SH-SY5Y (cell line): Measurements from ENCODE around the gene MYCBPAP.

Source experiments
- GATA2 ChIP-seq: IDR thresholded peaks from 2 replicates; pipeline ENCODE4 v1.6.1; 2011; ENCODE audit warnings: mild to moderate bottlenecking, low read depth, low read length
- GATA3 ChIP-seq: IDR thresholded peaks from 2 replicates; pipeline ENCODE4 v1.6.1; 2011; ENCODE audit warnings: low read depth, mild to moderate bottlenecking, low read length, moderate library complexity

Gene MYCBPAP

DNA sequence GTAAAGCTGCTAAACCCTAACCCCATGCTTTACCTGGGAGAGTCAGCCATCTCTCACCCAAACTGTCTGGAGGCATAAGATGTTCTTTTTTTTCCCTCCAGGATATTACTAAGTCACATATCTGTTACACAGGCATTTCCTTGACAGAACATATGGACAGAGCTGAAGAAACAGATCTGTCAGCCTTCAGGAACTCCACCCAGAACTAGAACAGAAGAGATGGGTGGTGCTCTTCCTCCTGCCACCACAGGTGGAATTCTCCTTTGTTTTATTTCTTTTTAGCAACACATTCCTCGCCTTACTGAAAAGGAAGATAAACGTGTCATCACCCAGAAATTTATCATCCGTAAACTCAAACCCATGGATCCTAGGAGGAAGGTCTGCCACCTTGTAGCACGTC is 8.8 kb downstream of the MYCBPAP start:
- TF ChIP-seq GATA2 = no peak

DNA sequence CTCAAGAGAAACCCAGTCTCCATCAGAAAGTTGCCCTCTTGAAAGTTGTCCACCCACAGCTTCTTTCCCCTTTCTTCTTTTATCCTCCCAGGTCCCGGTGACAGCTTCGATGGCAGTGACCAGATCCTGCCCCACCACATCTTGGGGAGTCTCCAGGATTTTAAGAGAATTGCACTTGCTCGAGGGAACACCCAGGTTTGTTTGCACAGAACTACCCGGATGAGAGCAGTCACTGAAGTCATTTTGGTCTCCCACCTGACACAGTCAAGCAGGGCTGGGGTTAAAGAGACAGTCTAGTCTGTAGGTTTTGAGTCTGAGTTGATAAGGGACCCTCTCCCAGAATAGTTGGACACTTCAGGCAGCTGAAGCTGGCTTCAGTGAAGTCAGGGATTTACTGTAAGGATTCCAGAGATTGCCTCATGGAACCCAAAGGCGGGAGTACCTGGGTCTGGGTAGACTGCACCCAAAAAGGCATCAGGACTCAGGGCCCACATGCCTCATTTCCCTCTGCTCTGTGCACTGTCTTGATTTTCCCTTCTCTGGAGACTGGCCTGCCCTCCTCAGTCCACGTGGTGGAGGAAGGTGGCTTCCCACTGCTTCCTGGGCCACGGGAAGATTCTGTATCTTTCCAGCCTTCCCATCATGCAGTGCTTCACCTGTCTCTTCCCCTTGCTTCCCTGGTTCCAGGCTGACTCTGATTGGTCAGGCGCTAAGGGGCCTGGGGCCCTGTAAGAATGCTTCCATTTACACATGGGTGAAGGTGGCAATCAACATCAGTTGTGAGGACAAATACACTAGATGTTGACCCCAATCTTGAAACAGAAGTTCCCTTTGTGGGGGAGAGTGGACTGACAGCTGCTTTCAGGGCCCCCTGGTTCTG is 9.5 kb downstream of the MYCBPAP start:
- TF ChIP-seq GATA2 (no peak), GATA3 (no peak)

DNA sequence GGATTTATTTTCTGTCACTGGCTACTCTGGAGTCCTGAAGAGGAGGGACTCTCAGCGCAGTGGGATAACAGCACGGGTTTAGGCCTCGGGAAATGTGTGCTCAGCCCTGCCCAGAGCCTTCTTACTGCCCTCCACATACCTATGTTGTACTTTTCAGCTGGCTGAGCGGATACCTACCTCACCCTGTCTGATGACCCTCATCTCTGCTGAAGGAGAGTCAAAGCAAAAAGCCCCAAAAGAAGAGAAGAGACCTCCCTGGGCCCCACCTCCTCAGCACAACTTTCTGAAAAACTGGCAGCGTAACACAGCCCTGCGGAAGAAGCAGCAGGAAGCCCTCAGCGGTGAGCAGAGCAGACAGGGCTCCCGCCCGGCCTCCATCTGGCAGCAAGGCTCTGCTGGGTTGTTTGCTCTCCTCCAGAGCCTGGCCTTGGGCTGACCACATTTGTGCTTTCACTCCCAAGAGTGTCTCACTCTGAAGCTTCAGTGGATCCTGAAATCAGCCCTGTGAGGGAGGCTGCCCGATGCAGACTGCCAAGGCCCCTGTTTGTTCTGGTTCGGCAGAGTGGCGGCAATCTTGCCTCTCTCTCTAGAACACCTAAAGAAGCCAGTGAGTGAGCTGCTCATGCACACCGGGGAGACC is 10.3 kb downstream of the MYCBPAP start:
- TF ChIP-seq GATA3 (no peak), GATA2 (no peak)

DNA sequence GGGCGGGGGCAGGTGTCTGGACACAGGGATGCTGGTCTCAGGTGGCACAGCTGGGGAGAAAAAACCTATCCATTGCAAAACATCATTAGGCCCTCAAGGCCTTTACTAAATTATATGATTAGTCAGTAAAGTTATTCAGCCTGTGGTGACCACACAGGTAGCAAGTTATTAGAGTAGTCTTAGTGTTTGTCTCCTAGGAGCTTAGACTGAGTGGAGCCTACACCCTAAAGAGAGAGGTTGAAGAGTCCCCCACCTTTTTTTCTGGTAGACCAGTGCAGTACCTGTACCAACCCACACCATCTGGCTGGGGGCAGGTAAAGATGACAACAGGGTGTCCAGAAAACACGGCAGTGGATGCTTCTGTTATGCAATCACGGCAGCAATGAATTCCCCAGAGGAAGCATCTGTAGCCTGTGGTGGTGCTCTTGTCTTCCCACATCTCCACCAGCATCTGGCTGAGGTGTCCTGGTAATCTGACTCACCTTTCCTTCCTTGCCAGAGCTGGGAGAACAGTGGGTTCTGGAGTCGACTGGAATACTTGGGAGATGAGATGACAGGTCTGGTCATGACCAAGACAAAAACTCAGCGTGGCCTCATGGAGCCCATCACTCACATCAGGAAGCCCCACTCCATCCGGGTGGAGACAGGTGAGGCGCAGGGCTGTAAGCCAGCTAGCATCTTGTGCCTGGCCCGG is 11.0 kb downstream of the MYCBPAP start:
- TF ChIP-seq GATA3 (no peak), GATA2 (no peak)

DNA sequence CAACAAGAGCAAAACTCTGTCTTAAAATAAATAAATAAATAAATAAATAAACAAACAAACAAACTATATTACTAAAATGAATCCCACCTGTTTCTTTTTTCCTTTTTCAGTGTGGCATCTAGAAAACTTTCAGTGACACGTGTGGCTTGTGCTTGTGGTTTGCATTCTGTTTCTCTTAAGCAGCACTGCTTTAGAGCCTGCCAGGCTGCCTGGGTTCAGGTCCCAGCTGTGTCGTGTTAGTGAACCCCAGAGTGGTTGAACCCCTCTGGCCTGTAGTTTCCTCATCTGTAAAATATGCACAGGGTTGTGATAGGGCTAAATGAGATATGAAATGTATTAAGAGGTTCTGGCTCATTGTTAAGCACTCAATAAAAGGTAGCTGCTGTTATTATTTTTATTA is 12.2 kb downstream of the MYCBPAP start:
- TF ChIP-seq GATA3 = no peak
- no peak for TF ChIP-seq GATA2

DNA sequence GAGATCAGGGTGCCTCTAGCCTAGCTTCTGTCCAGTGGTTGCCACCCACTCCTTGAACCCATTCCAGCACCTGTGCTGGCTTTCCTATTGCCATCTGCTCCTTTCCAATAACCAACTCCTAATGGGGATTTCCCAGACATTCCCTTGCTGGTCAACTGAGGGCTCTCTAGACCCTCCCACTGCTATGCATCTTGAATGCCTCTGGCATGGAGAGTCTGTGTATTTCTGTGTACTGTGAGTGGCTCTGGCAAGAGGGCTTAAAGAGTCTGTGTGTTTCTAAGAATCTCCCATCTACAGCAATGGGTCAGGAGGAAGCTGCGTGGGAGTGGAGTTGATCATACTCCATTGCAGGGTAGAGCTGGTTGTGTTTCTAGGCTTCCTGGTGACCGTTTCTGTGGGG is 13.3 kb downstream of the MYCBPAP start:
- TF ChIP-seq GATA2 (no peak), GATA3 (no peak)

DNA sequence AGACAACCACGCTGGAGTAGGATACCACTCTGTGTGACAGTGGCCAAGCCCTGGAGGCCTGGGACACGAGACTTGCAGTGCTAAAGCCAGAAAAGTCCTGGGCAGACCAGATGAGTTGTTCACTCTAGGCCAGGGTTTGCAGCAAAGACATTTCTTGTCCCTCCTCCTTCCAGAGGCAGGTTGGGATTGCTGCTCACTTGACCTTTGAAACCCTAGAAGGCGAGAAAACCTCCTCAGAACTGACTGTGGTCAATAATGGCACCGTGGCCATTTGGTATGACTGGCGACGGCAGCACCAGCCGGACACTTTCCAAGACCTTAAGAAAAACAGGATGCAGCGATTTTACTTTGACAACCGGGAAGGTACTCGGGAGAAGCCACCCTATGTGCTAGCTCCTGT is 14.5 kb downstream of the MYCBPAP start:
- TF ChIP-seq GATA3 (no peak), GATA2 (no peak)

DNA sequence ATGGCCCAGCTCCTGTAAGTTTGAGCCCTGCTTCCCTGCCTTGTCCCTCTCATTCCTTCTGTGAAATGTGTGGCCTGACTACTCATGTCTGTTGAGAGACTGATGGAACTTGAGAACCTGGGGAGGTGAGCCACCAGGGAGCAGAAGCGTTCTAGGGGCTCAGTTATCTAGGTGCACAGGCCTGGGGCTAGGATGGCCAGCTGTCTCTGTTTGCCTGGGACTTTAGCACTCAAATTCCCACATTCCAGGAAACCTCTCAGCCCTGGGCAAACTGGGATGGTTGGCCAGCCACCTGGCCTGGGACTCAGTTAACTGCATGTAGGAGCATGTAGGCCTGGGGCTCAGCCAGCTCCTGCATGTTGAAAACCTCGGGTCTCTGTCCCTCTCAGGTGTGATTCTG is 15.0 kb downstream of the MYCBPAP start:
- TF ChIP-seq GATA2 (no peak), GATA3 (no peak)

DNA sequence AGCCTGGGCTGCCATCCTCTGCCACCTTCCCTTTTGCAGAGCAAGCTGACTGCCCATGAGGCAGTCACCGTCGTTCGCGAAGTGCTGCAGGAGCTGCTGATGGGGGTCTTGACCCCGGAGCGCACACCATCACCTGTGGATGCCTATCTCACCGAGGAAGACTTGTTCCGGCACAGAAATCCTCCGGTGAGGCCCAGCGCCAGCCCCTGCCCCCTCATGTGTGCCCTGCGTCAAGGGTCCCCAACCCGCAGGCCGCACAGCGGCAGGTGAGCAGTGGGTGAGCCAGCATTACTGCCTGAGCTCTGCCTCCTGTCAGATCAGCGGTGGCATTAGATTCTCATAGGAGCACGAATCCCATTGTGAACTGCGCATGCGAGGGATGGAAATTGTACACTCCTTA is 16.6 kb downstream of the MYCBPAP start:
- TF ChIP-seq GATA2 = no peak
- TF ChIP-seq GATA3 = no peak

DNA sequence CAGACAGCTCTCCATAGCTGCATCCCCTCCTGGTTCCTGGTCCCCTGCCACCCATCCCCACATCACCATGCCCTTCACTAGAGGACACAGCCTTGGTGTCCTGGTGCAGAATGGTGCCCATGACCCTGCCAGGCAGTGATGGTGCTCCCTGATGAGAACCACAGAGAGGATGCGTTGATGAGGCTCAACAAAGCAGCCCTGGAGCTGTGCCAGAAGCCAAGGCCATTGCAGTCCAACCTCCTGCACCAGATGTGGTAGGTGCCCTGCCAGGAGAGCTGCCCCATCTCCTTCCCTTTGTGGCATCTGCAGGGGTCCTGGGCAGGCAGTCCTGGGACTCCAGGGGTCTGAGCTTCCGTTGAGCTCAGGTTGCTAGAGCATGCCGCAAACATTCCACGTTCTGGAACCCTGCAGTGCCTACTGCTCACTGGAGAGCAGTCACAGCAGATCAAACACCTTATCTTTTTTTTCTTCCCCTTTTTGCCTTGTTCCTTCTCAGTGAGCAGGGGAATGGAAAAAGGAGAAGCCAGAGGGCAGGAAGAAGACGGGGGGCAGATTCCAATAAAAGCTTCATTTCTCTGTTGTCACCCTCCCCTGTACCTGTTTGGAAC is 19.0 kb downstream of the MYCBPAP start:
- no peak for TF ChIP-seq GATA3
- TF ChIP-seq GATA2 = no peak

DNA sequence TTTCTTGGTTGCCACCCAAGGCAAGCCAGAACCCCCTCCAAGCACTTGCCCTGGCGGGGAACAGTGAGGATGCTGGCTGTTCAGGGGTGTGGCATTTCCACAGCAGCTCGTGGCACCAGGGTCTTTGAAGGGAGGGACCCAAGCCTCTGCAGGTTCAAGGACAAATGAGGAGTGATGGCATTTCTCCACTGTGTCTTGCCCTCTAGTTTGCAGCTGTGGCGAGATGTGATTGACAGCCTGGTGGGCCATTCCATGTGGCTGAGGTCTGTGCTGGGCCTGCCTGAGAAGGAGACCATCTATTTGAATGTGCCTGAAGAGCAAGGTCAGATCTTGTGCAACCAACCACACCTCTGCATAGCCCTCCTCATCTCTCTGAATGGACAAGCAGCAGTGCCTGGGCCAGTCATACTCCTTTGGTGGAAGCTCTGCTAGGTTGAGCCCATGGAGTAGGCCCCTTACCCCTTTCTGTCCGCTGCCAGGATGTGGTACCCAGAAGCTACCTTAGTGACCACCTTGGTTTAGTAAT is 19.8 kb downstream of the MYCBPAP start:
- TF ChIP-seq GATA3 = no peak
- TF ChIP-seq GATA2 = no peak

DNA sequence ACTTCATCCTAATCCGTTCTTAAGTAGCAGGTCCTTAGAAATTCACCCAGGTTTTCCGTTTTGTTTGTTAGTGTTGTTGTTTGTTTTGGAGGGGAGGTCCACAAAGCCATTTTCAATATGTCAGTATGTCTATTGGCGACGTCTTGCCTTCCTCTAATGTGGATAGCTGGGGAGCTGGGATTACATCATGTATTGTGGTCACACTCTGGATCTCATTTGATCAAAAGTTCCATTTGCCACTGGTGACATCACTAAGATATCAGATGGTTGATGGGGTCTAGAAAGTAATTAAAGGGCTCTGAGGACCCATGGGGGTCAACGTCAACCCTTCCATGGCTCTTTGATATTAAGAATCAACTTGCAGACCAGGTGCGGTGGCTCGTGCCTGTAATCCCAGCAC is 21.6 kb downstream of the MYCBPAP start:
- TF ChIP-seq GATA2 (no peak), GATA3 (no peak)

DNA sequence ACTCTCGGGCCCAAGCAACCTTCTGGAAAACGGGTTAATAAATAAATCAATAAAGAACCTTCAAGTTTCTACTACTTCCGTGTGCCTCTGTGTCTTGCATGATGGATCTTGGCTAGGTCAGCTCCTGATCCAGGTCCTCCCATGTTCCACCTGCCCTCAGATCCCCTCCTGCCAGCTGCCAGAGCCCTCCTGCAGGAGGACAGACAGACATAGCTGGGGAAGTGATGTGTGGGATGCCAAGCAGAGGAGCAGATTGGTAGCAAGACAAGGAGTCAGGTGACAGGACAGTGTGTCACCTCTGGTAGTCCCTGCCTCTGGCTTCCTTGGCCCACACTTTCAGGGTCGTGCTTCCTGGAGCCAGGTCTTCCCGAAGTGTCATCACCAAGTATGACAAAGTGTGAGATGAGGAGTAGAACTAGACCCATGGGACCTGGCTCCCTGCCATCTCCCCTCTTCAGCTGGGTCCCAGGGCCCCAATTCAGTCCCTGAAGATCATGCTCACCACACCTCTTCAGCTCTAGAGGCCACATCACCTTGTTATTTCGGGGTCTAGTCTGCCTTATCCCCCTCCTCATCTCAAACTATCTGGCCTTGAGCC is 23.3 kb downstream of the MYCBPAP start:
- no peak for TF ChIP-seq GATA2
- no peak for TF ChIP-seq GATA3

DNA sequence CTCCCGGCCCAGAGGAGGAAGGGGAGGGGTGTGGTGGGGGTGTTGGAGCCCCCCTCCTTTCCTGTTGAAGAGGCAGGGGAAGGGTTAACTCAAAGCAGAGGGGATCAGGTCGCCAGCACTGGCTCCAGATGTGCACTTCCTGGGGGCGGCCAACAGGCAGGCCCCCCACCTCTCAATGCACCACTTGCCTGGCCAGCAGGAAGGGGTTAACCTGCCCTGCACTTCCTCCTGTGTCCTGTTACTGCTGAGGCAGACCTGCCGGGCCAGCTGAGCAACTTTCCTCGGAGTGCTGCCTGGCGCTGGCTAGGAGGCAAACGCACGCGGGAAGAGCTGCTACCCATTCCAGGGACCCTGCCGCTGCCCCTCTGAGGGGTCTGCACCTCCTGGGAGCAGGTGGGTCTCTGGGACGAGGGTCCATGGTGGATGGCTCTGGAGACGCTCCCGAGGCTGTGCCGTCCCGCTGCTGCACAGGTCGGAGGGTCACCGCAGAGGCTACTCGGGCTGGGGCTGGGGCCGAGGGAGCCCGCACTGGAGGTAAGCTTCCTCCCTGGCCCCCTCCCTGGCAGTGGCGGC is 24.3 kb downstream of the MYCBPAP start, which contains the start of gene EPN3:
Gene EPN3 (plus strand): TSS at position 284 of the 573 bp plus-strand sequence. CDS start 3,822 bp downstream, outside the sequence.
- TF ChIP-seq GATA2 (no peak), GATA3 (no peak)
